Measurements from ENCODE around the gene FILIP1. TPM values are rescaled to one million over a fixed set of nuclear protein-coding genes. Genes with fewer than 3 reads are reported as not detected.

Gene FILIP1
- total RNA-seq, 2 experiments from 2014 or later: not detected

- ATAC-seq (no peak), DNase-seq (no peak)
- H3K27me3 Mint-ChIP-seq: peaks cover 11% of the 10 kb centered on the region
- H3K9me3 Mint-ChIP-seq (ENCODE audit: low read depth): no peaks in the 10 kb centered on the region
- H3K27ac Mint-ChIP-seq: no peak overlapping the region
- H3K36me3 Mint-ChIP-seq: no peaks in the 10 kb centered on the region
- no peak overlapping the region for H3K4me3 Mint-ChIP-seq
- CTCF ChIA-PET: no interaction called here
- no peaks in the 10 kb centered on the region for H3K4me1 Mint-ChIP-seq
These were observed 102.3 kb downstream of the FILIP1 start for GRCh38 chr6:75391276-75391675.

DNA sequence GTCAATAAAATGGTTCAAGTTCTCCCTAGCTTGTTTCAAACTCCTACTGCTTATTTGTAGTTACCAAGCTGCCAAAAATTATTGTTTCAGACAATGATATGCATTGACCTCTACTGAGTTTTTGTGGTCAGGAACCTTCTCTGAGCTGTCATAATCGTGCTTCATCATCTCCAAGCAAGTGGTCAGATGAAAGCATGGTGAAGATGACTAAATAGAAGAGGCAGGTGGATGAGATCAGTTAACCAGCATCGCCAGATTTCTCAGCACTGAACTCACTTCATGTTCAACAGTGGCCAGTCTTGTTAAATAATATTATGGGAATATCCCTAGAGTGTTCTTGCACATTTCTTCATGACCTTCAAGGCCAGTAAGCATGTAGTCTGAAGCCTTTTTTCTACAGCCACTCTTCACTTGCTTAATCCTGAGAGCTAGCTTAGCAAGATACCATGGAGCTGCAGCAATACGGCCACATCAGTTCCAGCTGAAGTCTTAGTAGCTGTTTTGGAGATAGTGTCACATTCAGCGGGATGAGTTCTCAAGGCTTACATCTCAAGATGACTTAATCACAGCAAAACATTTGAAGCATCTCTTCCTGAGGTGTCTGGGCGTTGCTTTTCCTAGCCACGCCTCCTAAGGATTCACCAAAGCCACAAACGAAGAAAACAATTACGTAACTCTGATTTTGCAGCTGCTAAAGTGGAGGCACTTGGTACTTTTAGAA lies 107.4 kb downstream of the FILIP1 start:
- Mint-ChIP-seq H3K36me3 (no peaks in the 10 kb centered on the region), H3K27me3 (peaks cover 29% of the 10 kb centered on the region), H3K4me3 (no peak overlapping the region), H3K27ac (no peak overlapping the region), H3K9me3 (ENCODE audit: low read depth) (no peaks in the 10 kb centered on the region), H3K4me1 (no peaks in the 10 kb centered on the region)
- CTCF ChIA-PET: no interaction called here
- ATAC-seq (no peak), DNase-seq (no peak)

DNA sequence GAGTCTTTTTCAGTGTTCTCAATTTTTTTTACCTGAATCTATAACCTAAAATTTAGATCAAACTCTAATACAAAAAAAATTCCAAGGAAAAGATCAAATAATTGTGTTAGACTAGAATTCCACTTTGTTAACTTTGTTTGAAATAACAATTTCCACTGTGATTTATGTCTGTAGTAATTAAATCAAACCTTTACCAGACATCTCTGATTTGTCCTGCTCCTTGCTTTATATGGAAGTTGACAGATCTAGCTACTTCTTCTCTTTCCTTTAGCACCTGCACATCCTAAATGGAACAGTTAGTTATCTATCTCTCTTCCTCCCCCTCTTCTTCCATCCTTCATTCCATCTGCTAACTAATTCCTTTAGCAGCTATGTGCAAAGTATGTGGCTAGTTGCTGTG lies 109.5 kb downstream of the FILIP1 start:
- H3K27ac Mint-ChIP-seq: no peak overlapping the region
- CTCF ChIA-PET: interaction anchor here (0.6 kb wide), 1 partner anchor 1993 kb away, joined by 3 read pairs; no protein-coding TSS in a partner anchor
- ATAC-seq: no peak

DNA sequence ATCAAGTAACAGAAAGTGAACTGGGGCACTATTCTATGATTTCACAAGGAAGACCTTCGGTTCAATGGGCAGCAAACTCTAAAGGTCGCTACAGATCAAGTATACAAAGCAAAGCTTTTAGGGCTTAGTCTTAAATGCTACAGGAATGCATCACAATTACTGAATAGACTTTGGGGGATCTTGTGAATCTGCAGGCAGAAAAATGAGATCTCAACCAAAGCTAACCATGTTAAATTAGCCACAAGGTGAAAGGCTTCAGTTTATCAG lies 111.0 kb downstream of the FILIP1 start:
- H3K4me3 Mint-ChIP-seq: no peak overlapping the region
- peaks cover 36% of the 10 kb centered on the region for H3K27me3 Mint-ChIP-seq
- no peaks in the 10 kb centered on the region for H3K36me3 Mint-ChIP-seq
- H3K27ac Mint-ChIP-seq: no peak overlapping the region
- H3K4me1 Mint-ChIP-seq: no peaks in the 10 kb centered on the region
- DNase-seq (no peak), ATAC-seq (no peak)
- CTCF ChIA-PET: no interaction called here
- H3K9me3 Mint-ChIP-seq (ENCODE audit: low read depth): no peaks in the 10 kb centered on the region

More for the DNA sequence above, 109.5 kb downstream of the FILIP1 start:
- Mint-ChIP-seq H3K4me1 (no peaks in the 10 kb centered on the region), H3K9me3 (ENCODE audit: low read depth) (no peaks in the 10 kb centered on the region), H3K36me3 (no peaks in the 10 kb centered on the region), H3K27me3 (peaks cover 36% of the 10 kb centered on the region), H3K4me3 (no peak overlapping the region)
- no peak for DNase-seq

- no peaks in the 10 kb centered on the region for H3K36me3 Mint-ChIP-seq
- no peaks in the 10 kb centered on the region for H3K4me1 Mint-ChIP-seq
- no peak for DNase-seq
- peaks cover 37% of the 10 kb centered on the region for H3K27me3 Mint-ChIP-seq
- ATAC-seq: no peak
- CTCF ChIA-PET: no interaction called here
- no peak overlapping the region for H3K4me3 Mint-ChIP-seq
- H3K9me3 Mint-ChIP-seq (ENCODE audit: low read depth): no peaks in the 10 kb centered on the region
- H3K27ac Mint-ChIP-seq: no peak overlapping the region
These were observed 111.5 kb downstream of the FILIP1 start for GRCh38 chr6:75381877-75382633.

GRCh38 chr6:75379536-75379935 lies 114.1 kb downstream of the FILIP1 start:
- no peaks in the 10 kb centered on the region for H3K4me1 Mint-ChIP-seq
- DNase-seq (no peak), ATAC-seq (no peak)
- no peaks in the 10 kb centered on the region for H3K9me3 Mint-ChIP-seq (ENCODE audit: low read depth)
- CTCF ChIA-PET: no interaction called here
- no peaks in the 10 kb centered on the region for H3K36me3 Mint-ChIP-seq
- H3K27me3 Mint-ChIP-seq: peaks cover 51% of the 10 kb centered on the region
- H3K27ac Mint-ChIP-seq: no peak overlapping the region
- no peak overlapping the region for H3K4me3 Mint-ChIP-seq

GRCh38 chr6:75378101-75378500 lies 115.5 kb downstream of the FILIP1 start:
- Mint-ChIP-seq H3K4me3 (no peak overlapping the region), H3K27me3 (peaks cover 46% of the 10 kb centered on the region), H3K4me1 (no peaks in the 10 kb centered on the region), H3K9me3 (ENCODE audit: low read depth) (no peaks in the 10 kb centered on the region), H3K36me3 (no peaks in the 10 kb centered on the region), H3K27ac (no peak overlapping the region)
- no peak for ATAC-seq
- DNase-seq: no peak
- CTCF ChIA-PET: interaction anchor here (0.6 kb wide), 1 partner anchor 37 kb away, joined by 3 read pairs; no protein-coding TSS in a partner anchor

DNA sequence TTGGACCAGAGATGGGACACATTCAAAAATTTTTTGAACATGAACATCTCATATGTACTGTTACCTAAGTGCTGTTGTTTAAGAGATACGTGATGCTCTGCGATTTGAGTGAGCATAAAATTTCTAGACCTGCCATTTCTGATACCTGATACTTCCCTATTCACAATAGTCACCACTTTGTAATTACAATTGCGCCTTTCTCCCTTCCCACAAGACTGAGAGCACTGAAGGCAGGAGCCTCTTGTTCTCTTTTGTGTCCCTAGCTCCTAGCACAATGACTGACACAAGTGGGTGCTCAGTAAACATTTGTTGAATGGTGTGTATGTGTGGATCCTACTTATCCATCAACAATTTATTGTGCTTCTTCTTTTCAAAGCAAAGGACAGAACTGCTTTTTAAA lies 116.2 kb downstream of the FILIP1 start:
- H3K27ac Mint-ChIP-seq: no peak overlapping the region
- H3K4me1 Mint-ChIP-seq: no peaks in the 10 kb centered on the region
- H3K4me3 Mint-ChIP-seq: no peak overlapping the region
- H3K36me3 Mint-ChIP-seq: no peaks in the 10 kb centered on the region
- ATAC-seq (no peak), DNase-seq (no peak)
- CTCF ChIA-PET: interaction anchor here (0.6 kb wide), 1 partner anchor 38 kb away, joined by 3 read pairs; no protein-coding TSS in a partner anchor
- peaks cover 39% of the 10 kb centered on the region for H3K27me3 Mint-ChIP-seq
- no peaks in the 10 kb centered on the region for H3K9me3 Mint-ChIP-seq (ENCODE audit: low read depth)

DNA sequence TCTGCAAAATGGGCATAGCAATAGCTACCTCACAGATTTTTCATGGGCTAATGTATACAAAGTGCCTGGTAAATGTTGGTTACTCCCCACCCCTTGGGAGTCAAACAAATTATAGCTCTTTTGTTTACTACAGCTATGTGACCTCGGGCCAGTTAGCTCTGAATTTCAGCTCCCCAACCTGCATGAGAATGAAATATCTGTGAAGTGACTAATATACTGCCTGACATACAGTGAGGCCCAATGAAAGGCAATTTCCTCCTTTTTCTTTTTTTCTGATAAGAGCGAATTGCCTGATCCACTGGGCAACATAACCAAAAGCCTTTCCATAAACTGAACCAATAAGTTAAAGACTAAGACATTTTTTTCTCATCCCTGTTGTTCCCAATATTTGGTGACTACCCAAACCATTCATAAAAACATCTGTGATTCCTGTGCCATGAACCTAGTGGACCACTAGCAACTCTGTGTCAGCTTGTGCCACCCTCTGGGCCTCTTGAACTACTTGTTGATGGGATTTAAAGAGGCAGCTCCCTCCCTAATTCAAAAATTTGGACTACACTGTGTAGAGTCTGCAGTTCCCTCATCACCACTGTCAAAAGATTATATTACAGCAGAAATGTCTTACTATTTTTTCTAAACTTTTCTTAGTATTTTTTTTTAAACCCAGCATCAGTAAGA lies 117.1 kb downstream of the FILIP1 start:
- no peak for ATAC-seq
- H3K9me3 Mint-ChIP-seq (ENCODE audit: low read depth): no peaks in the 10 kb centered on the region

DNA sequence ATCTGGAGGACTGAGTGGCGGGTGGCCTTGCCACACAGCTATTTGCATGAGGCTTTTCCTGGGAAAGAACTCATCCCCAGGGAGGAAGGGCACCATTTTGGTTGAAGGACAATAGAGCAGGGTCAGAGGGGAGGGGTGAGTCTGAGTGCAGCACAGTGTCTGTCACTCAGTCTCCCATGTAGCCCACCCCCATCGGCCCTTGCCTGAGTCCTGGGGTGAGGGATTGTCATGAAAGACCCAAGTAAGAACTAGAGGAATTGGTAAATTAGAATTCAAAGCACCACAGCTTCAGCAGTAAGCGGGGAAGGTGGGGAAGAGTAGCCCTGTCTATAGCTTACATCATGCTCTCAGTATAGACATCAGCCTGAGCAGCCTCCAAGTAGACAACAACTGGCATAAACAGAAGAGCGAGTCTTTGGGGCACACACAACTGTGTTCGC lies 118.6 kb downstream of the FILIP1 start:
- CTCF ChIA-PET: interaction anchor here (1.3 to 1.4 kb wide), 2 partner anchors 78 to 152 kb away, joined by 3 to 5 read pairs; no protein-coding TSS in a partner anchor
- no peak for DNase-seq
- peaks cover 37% of the 10 kb centered on the region for H3K27me3 Mint-ChIP-seq

More for the DNA sequence above, 117.1 kb downstream of the FILIP1 start:
- Mint-ChIP-seq H3K27me3 (peaks cover 37% of the 10 kb centered on the region), H3K4me3 (no peak overlapping the region), H3K36me3 (no peaks in the 10 kb centered on the region), H3K27ac (no peak overlapping the region), H3K4me1 (no peaks in the 10 kb centered on the region)
- CTCF ChIA-PET: interaction anchor here (0.6 kb wide), 1 partner anchor 591 kb away, joined by 3 read pairs; no protein-coding TSS in a partner anchor
- no peak for DNase-seq

DNA sequence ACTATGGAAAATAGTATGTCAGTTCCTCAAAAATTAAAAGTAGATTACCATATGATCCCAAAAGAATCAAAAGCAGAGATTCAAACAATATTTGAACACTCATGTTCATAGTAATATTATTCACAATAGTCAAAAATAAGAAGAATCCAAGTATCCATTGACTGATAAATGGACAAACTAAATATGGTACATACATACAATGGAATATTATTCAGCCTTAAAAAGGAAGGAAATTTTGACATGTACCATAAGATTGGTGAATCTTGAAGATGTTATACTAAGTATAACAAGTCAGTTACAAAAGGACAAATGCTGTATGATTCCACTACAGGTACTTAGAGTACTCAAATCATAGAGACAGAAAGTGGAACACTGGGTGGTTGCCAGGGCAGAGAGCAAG lies 120.7 kb downstream of the FILIP1 start:
- Mint-ChIP-seq H3K9me3 (ENCODE audit: low read depth) (no peaks in the 10 kb centered on the region), H3K27ac (no peak overlapping the region), H3K36me3 (no peaks in the 10 kb centered on the region), H3K4me1 (no peaks in the 10 kb centered on the region), H3K4me3 (no peak overlapping the region), H3K27me3 (peaks cover 29% of the 10 kb centered on the region)
- DNase-seq (no peak), ATAC-seq (no peak)
- CTCF ChIA-PET: no interaction called here

More for the DNA sequence above, 118.6 kb downstream of the FILIP1 start:
- Mint-ChIP-seq H3K4me3 (no peak overlapping the region), H3K9me3 (ENCODE audit: low read depth) (no peaks in the 10 kb centered on the region), H3K27ac (no peak overlapping the region), H3K4me1 (no peaks in the 10 kb centered on the region), H3K36me3 (no peaks in the 10 kb centered on the region)
- ATAC-seq: no peak

DNA sequence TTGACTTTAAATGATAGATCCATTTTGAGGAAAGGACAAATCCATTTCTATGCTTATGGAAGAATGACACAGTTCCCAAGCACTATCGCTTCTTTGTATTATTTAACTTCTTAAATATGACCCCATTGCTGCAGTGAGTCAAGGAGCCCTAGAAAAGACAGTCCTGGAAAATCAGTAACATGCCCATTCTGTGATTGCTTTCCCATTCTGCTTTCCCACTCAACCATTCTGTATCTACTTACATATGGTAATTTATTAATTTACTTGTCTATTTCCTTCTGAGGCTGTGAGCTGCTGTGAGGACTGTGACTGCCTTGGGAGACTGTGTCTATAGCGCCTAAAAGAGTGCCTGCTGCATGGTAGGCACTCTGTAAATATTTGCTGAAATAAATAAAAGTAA lies 123.6 kb downstream of the FILIP1 start:
- DNase-seq (no peak), ATAC-seq (no peak)
- no peaks in the 10 kb centered on the region for H3K36me3 Mint-ChIP-seq
- no peak overlapping the region for H3K27ac Mint-ChIP-seq
- H3K27me3 Mint-ChIP-seq: peaks cover 12% of the 10 kb centered on the region
- H3K9me3 Mint-ChIP-seq (ENCODE audit: low read depth): no peaks in the 10 kb centered on the region
- CTCF ChIA-PET: interaction anchor here (0.5 kb wide), 1 partner anchor 27 kb away, joined by 3 read pairs; no protein-coding TSS in a partner anchor
- no peaks in the 10 kb centered on the region for H3K4me1 Mint-ChIP-seq
- no peak overlapping the region for H3K4me3 Mint-ChIP-seq

- Mint-ChIP-seq H3K4me3 (no peak overlapping the region), H3K27ac (no peak overlapping the region), H3K9me3 (ENCODE audit: low read depth) (no peaks in the 10 kb centered on the region), H3K4me1 (no peaks in the 10 kb centered on the region), H3K36me3 (no peaks in the 10 kb centered on the region), H3K27me3 (peaks cover 12% of the 10 kb centered on the region)
- no peak for ATAC-seq
- CTCF ChIA-PET: no interaction called here
- DNase-seq: no peak
These were observed 124.7 kb downstream of the FILIP1 start for GRCh38 chr6:75368864-75369402.
